ENCODE results near the gene NCF2. TPM values are rescaled to one million over a fixed set of nuclear protein-coding genes. Genes with fewer than 3 reads are reported as not detected.

NCF2 gene
- total RNA-seq, 1 donor from 2014 or later, result 2.7 TPM

- H3K4me3 Mint-ChIP-seq (ENCODE audit: unreplicated experiment), result no peak overlapping the region
- no peaks in the 10 kb centered on the region for H3K4me1 Mint-ChIP-seq (ENCODE audit: low read depth)
- no peak for TF ChIP-seq CTCF (IDR thresholded peaks at IDR 0.05)
- peaks cover 14% of the 10 kb centered on the region for H3K36me3 Mint-ChIP-seq (ENCODE audit: low read depth)
- H3K9me3 Mint-ChIP-seq (ENCODE audit: low read depth), result no peaks in the 10 kb centered on the region
- no peak for DNase-seq (ENCODE audit: low spot score)
- no peak overlapping the region for H3K27ac Mint-ChIP-seq (ENCODE audit: unreplicated experiment)
- no peaks in the 10 kb centered on the region for H3K27me3 Mint-ChIP-seq (ENCODE audit: low read depth)
Observed at GRCh38 chr1:183559061-183559460, 31.2 kb downstream of the NCF2 start.

- no peak for TF ChIP-seq CTCF (IDR thresholded peaks at IDR 0.05)
- Mint-ChIP-seq H3K9me3 (ENCODE audit: low read depth) (no peaks in the 10 kb centered on the region), H3K27me3 (ENCODE audit: low read depth) (no peaks in the 10 kb centered on the region), H3K27ac (ENCODE audit: unreplicated experiment) (no peak overlapping the region), H3K4me1 (ENCODE audit: low read depth) (no peaks in the 10 kb centered on the region), H3K4me3 (ENCODE audit: unreplicated experiment) (no peak overlapping the region), H3K36me3 (ENCODE audit: low read depth) (peaks cover 30% of the 10 kb centered on the region)
- no peak for DNase-seq (ENCODE audit: low spot score)
Observed at GRCh38 chr1:183554577-183554976, 35.7 kb downstream of the NCF2 start.

GRCh38 chr1:183553764-183554163, 36.5 kb downstream of the NCF2 start:
- no peaks in the 10 kb centered on the region for H3K9me3 Mint-ChIP-seq (ENCODE audit: low read depth)
- peaks cover 30% of the 10 kb centered on the region for H3K36me3 Mint-ChIP-seq (ENCODE audit: low read depth)
- H3K4me3 Mint-ChIP-seq (ENCODE audit: unreplicated experiment), result no peak overlapping the region
- H3K4me1 Mint-ChIP-seq (ENCODE audit: low read depth), result no peaks in the 10 kb centered on the region
- DNase-seq (ENCODE audit: low spot score), result no peak
- no peak overlapping the region for H3K27ac Mint-ChIP-seq (ENCODE audit: unreplicated experiment)
- no peak for TF ChIP-seq CTCF (IDR thresholded peaks at IDR 0.05)
- no peaks in the 10 kb centered on the region for H3K27me3 Mint-ChIP-seq (ENCODE audit: low read depth)

- H3K9me3 Mint-ChIP-seq (ENCODE audit: low read depth), result no peaks in the 10 kb centered on the region
- no peaks in the 10 kb centered on the region for H3K4me1 Mint-ChIP-seq (ENCODE audit: low read depth)
- no peak overlapping the region for H3K27ac Mint-ChIP-seq (ENCODE audit: unreplicated experiment)
- no peaks in the 10 kb centered on the region for H3K27me3 Mint-ChIP-seq (ENCODE audit: low read depth)
- peaks cover 30% of the 10 kb centered on the region for H3K36me3 Mint-ChIP-seq (ENCODE audit: low read depth)
- no peak overlapping the region for H3K4me3 Mint-ChIP-seq (ENCODE audit: unreplicated experiment)
- DNase-seq (ENCODE audit: low spot score), result no peak
- no peak for TF ChIP-seq CTCF (IDR thresholded peaks at IDR 0.05)
Observed at GRCh38 chr1:183553331-183553730, 36.9 kb downstream of the NCF2 start.

GRCh38 chr1:183552891-183553290, 37.4 kb downstream of the NCF2 start:
- TF ChIP-seq CTCF (IDR thresholded peaks at IDR 0.05), result no peak
- H3K36me3 Mint-ChIP-seq (ENCODE audit: low read depth), result peaks cover 30% of the 10 kb centered on the region
- no peaks in the 10 kb centered on the region for H3K9me3 Mint-ChIP-seq (ENCODE audit: low read depth)
- no peaks in the 10 kb centered on the region for H3K4me1 Mint-ChIP-seq (ENCODE audit: low read depth)
- H3K27ac Mint-ChIP-seq (ENCODE audit: unreplicated experiment), result no peak overlapping the region
- no peak for DNase-seq (ENCODE audit: low spot score)
- H3K4me3 Mint-ChIP-seq (ENCODE audit: unreplicated experiment), result no peak overlapping the region
- H3K27me3 Mint-ChIP-seq (ENCODE audit: low read depth), result no peaks in the 10 kb centered on the region
